Keratinocyte (primary cell): Measurements from ENCODE around the gene ECE2. TPM values are rescaled to one million over a fixed set of nuclear protein-coding genes. Genes with fewer than 3 reads are reported as not detected.

Experiments used
- DNase-seq: peaks from one replicate; pipeline ENCODE4 v3.0.0-alpha.2; 2011; ENCODE audit warnings: low read depth, missing footprints, low spot score
- FAIRE-seq: peaks from 2 replicates; lab custom pipeline; 2011; peaks lifted over from hg19 to GRCh38; lab: Jason Lieb, UNC
- H2AFZ ChIP-seq: 2 replicates; pipeline ENCODE4 v1.6.0; 2012; ENCODE audit warnings: low read length, control low read depth, inconsistent platforms; ENCODE audit not compliant: control insufficient read depth
- H3K27ac ChIP-seq: 2 replicates; pipeline ENCODE4 v1.5.1; 2011; ENCODE audit warnings: low read length; ENCODE audit not compliant: control insufficient read depth, insufficient read depth
- H3K27me3 ChIP-seq: 3 replicates; pipeline ENCODE4 v1.6.0; 2011; ENCODE audit warnings: low read length; ENCODE audit not compliant: control insufficient read depth, insufficient read depth; ENCODE audit errors: extremely low read depth
- H3K36me3 ChIP-seq, 2 experiments: 2 replicates in 1 of 2; 3 replicates in 1 of 2; pipeline ENCODE4 v1.5.1; 2011; ENCODE audit warnings: low read length in 2 of 2, mild to moderate bottlenecking in 1 of 2; ENCODE audit not compliant: control insufficient read depth in 2 of 2, insufficient read depth in 2 of 2; ENCODE audit errors: extremely low read depth in 1 of 2
- H3K4me1 ChIP-seq: 3 replicates; pipeline ENCODE4 v1.5.1; 2011; ENCODE audit warnings: low read length; ENCODE audit not compliant: control insufficient read depth, insufficient read depth; ENCODE audit errors: extremely low read depth
- H3K4me2 ChIP-seq: 3 replicates; pipeline ENCODE4 v1.6.0; 2011; ENCODE audit warnings: low read depth, low read length; ENCODE audit not compliant: control insufficient read depth, insufficient read depth; ENCODE audit errors: extremely low read depth
- H3K4me3 ChIP-seq, 3 experiments: fragments of 200-600 bp in 1 of 3; sonication (generic) in 1 of 3; 2 replicates in 2 of 3; 3 replicates in 1 of 3; pipeline ENCODE4 v1.5.1; 2011 to 2016; ENCODE audit warnings: low read length in 3 of 3, mild to moderate bottlenecking in 3 of 3, control low read depth in 2 of 3, inconsistent platforms in 1 of 3, low read depth in 1 of 3, mixed read lengths in 1 of 3, mixed run types in 1 of 3, moderate library complexity in 1 of 3; ENCODE audit not compliant: control insufficient read depth in 2 of 3, insufficient read depth in 2 of 3; ENCODE audit errors: extremely low read depth in 1 of 3
- H3K79me2 ChIP-seq: 2 replicates; pipeline ENCODE4 v1.6.0; 2012; ENCODE audit warnings: low read length; ENCODE audit not compliant: control insufficient read depth, insufficient read depth
- H3K9ac ChIP-seq: 3 replicates; pipeline ENCODE4 v1.6.0; 2011; ENCODE audit warnings: low read length; ENCODE audit not compliant: control insufficient read depth, insufficient read depth; ENCODE audit errors: extremely low read depth
- H3K9me1 ChIP-seq: 3 replicates; pipeline ENCODE4 v1.6.0; 2011; ENCODE audit warnings: low read length; ENCODE audit not compliant: control insufficient read depth, insufficient read depth; ENCODE audit errors: extremely low read depth
- H3K9me3 ChIP-seq: 2 replicates; pipeline ENCODE4 v1.5.1; 2012; ENCODE audit warnings: low read depth, low read length; ENCODE audit not compliant: control insufficient read depth
- H4K20me1 ChIP-seq: 3 replicates; pipeline ENCODE4 v1.6.0; 2011; ENCODE audit warnings: low read length; ENCODE audit not compliant: control insufficient read depth, insufficient read depth; ENCODE audit errors: extremely low read depth
- CTCF ChIP-seq, 3 experiments: IDR thresholded peaks in 1 of 3; conservative IDR thresholded peaks in 1 of 3; optimal IDR thresholded peaks in 1 of 3; 2 replicates in 2 of 3; 3 replicates in 1 of 3; pipeline versions ENCODE3 to v1.5.1; 2011; ENCODE audit warnings: low read length in 3 of 3, mild to moderate bottlenecking in 3 of 3, moderate library complexity in 2 of 3, control low read depth in 1 of 3, inconsistent platforms in 1 of 3; ENCODE audit not compliant: insufficient read depth in 2 of 3; ENCODE audit errors: extremely low read depth in 1 of 3
- EZH2 ChIP-seq: IDR thresholded peaks from one replicate; pipeline ENCODE4 v1.6.1; 2012; ENCODE audit warnings: inconsistent platforms, mild to moderate bottlenecking, low read length, moderate library complexity
- dilution Hi-C: fragments of 300-500 bp; cut with MboI; formaldehyde crosslinking; loops from one replicate; pipeline ENCODE4 v1.7.0; 2020; ENCODE audit warnings: low sequenced_read_pairs; ENCODE audit not compliant: extremely low pct_ligation_motif_present
- polyA plus RNA-seq, 5 experiments: library from polyadenylated mRNA; depleted of rRNA in 3 of 5; stranded (reverse) in 3 of 5; stranded (forward) in 1 of 5; unstranded in 1 of 5; fragments of >200 nt; gene quantifications; 1 replicate in 1 of 5; 2 replicates in 3 of 5; 3 replicates in 1 of 5; pipeline versions ENCODE4 v1.2.1 to v1.2.3, GENCODE V29; 2011 to 2012; ENCODE audit warnings: missing spikeins in 2 of 5, low read depth in 1 of 5, low replicate concordance in 1 of 5

Gene ECE2
- polyA plus RNA-seq, 1 donor (not counting 4 experiments of a cell fraction or from before 2014, with no cell fraction given): not detected

- H3K79me2 ChIP-seq: peaks cover 45% of the 10 kb centered on the region
- H3K36me3 ChIP-seq: peaks cover 59 to 66% of the 10 kb centered on the region in 2 experiments
Observed at GRCh38 chr3:184306341-184306972, 30.6 kb downstream of the ECE2 start.

GRCh38 chr3:184307915-184308314 lies 32.1 kb downstream of the ECE2 start:
- Histone ChIP-seq H3K4me3 (no peak overlapping the region), H3K27me3 (no peaks in the 10 kb centered on the region), H2AFZ (no peak overlapping the region), H4K20me1 (peaks cover 7% of the 10 kb centered on the region), H3K9ac (no peak overlapping the region), H3K9me3 (no peaks in the 10 kb centered on the region), H3K27ac (no peak overlapping the region), H3K4me2 (no peak overlapping the region), H3K4me1 (no peaks in the 10 kb centered on the region), H3K9me1 (no peaks in the 10 kb centered on the region), H3K79me2 (peaks cover 31% of the 10 kb centered on the region), H3K36me3 (peaks cover 45 to 53% of the 10 kb centered on the region in 2 experiments)
- dilution Hi-C loops: no loop called here
- FAIRE-seq (no peak), DNase-seq (no peak)
- no peak for TF ChIP-seq EZH2
- no peak for TF ChIP-seq CTCF (optimal IDR thresholded peaks at IDR 0.05 in 1 of 3, IDR thresholded peaks at IDR 0.05 in 1 of 3, conservative IDR thresholded peaks at IDR 0.05 in 1 of 3; ENCODE audit: extremely low read depth in 1 of 3, insufficient read depth in 2 of 3, low read length in 3 of 3)

More at GRCh38 chr3:184306341-184306972, 30.6 kb downstream of the ECE2 start:
- H3K9me3 ChIP-seq: no peaks in the 10 kb centered on the region
- no peak for FAIRE-seq
- TF ChIP-seq EZH2 (no peak), CTCF (optimal IDR thresholded peaks at IDR 0.05 in 1 of 3, IDR thresholded peaks at IDR 0.05 in 1 of 3, conservative IDR thresholded peaks at IDR 0.05 in 1 of 3; ENCODE audit: extremely low read depth in 1 of 3, insufficient read depth in 2 of 3, low read length in 3 of 3) (no peak)
- H4K20me1 ChIP-seq: peaks cover 13% of the 10 kb centered on the region
- H3K27me3 ChIP-seq: no peaks in the 10 kb centered on the region
- H3K4me3 ChIP-seq: no peak overlapping the region
- H3K4me2 ChIP-seq: no peak overlapping the region
- no peaks in the 10 kb centered on the region for H3K4me1 ChIP-seq
- no peak overlapping the region for H3K9ac ChIP-seq
- dilution Hi-C loops: no loop called here
- no peak for DNase-seq
- H3K27ac ChIP-seq: no peak overlapping the region
- no peaks in the 10 kb centered on the region for H3K9me1 ChIP-seq
- no peak overlapping the region for H2AFZ ChIP-seq
